ENCODE data around the gene SYNJ1.

GRCh38 chr21:32648165-32648564 is 79.6 kb downstream of the SYNJ1 start:
- no peak for TF ChIP-seq CTCF (IDR thresholded peaks at IDR 0.05)
- no peak for TF ChIP-seq POLR2A (IDR thresholded peaks at IDR 0.05)

Measured in right lobe of liver (tissue), 4 donors.